GM21737 (cell line): ENCODE results near the gene CSNK2A1.
A peak's percentile ranks its signal among the peaks of the same experiment; 100 is the strongest.
"Not testable (repeated sequence)": the region's sequence is repeated elsewhere in the genome, so short reads cannot be mapped to it uniquely, and the experiment has no call there.

Experiments
- ATAC-seq: cut with Tn5 transposase; IDR thresholded peaks from one replicate; pipeline ENCODE4 v1.9.1; 2021; ENCODE audit warnings: mild to moderate bottlenecking, moderate library complexity; ENCODE audit not compliant: unreplicated experiment

Gene CSNK2A1

GRCh38 chr20:461254-462198 is 82.1 kb downstream of the CSNK2A1 start:
- peak; percentile 35 for ATAC-seq

- no peak for ATAC-seq
These were observed 82.9 kb downstream of the CSNK2A1 start for GRCh38 chr20:460707-461106.

- ATAC-seq = no peak
These were observed 83.4 kb downstream of the CSNK2A1 start for GRCh38 chr20:460180-460579.

GRCh38 chr20:458776-459175 is 84.8 kb downstream of the CSNK2A1 start:
- ATAC-seq = no peak

GRCh38 chr20:454951-455350 is 88.6 kb downstream of the CSNK2A1 start:
- ATAC-seq = no peak

- ATAC-seq = not testable (repeated sequence)
These were observed 91.6 kb downstream of the CSNK2A1 start for GRCh38 chr20:452021-452420.

GRCh38 chr20:445514-446336 is 97.9 kb downstream of the CSNK2A1 start:
- no peak for ATAC-seq

- ATAC-seq = no peak
These were observed 98.6 kb downstream of the CSNK2A1 start for GRCh38 chr20:444862-445426.

GRCh38 chr20:444117-444516 is 99.5 kb downstream of the CSNK2A1 start:
- ATAC-seq = no peak

- ATAC-seq = no peak
These were observed 100.3 kb downstream of the CSNK2A1 start for GRCh38 chr20:443223-443775.

GRCh38 chr20:440636-441035 is 103.0 kb downstream of the CSNK2A1 start:
- no peak for ATAC-seq

GRCh38 chr20:440148-440547 is 103.4 kb downstream of the CSNK2A1 start:
- no peak for ATAC-seq

GRCh38 chr20:438571-439469 is 104.8 kb downstream of the CSNK2A1 start:
- no peak for ATAC-seq

GRCh38 chr20:437787-438486 is 105.7 kb downstream of the CSNK2A1 start:
- no peak for ATAC-seq

GRCh38 chr20:436476-436875 is 107.1 kb downstream of the CSNK2A1 start:
- ATAC-seq = no peak

GRCh38 chr20:435558-435957 is 108.0 kb downstream of the CSNK2A1 start:
- no peak for ATAC-seq

- no peak for ATAC-seq
These were observed 108.8 kb downstream of the CSNK2A1 start for GRCh38 chr20:434661-435419.

GRCh38 chr20:434221-434620 is 109.4 kb downstream of the CSNK2A1 start:
- ATAC-seq = no peak
